ENCODE results near the gene TMEM115.

TMEM115 gene

GRCh38 chr3:50358911-50359759 is at the start of gene TMEM115:
TMEM115 (minus strand) TSS chr3:50359521; CDS start chr3:50359063, 458 bp downstream.
- no peak for TF ChIP-seq CTCF (IDR thresholded peaks at IDR 0.05; ENCODE audit: low read depth, low read length, missing control alignments)
- H3K4me3 ChIP-seq (ENCODE audit: low read depth, low read length): peak within 1 kb of the TSS; percentile 70
- peak; percentile 97 for DNase-seq (ENCODE audit: low read depth)

- H3K4me3 ChIP-seq (ENCODE audit: low read depth, low read length): no peak overlapping the region
- TF ChIP-seq CTCF (IDR thresholded peaks at IDR 0.05; ENCODE audit: low read depth, low read length, missing control alignments): no peak
- DNase-seq (ENCODE audit: low read depth): no peak
Observed at GRCh38 chr3:50408443-50408944, 49.2 kb upstream of the TMEM115 start.

- no peak for DNase-seq (ENCODE audit: low read depth)
- H3K4me3 ChIP-seq (ENCODE audit: low read depth, low read length): no peak overlapping the region
- TF ChIP-seq CTCF (IDR thresholded peaks at IDR 0.05; ENCODE audit: low read depth, low read length, missing control alignments): no peak
Observed at GRCh38 chr3:50406487-50406886, 47.2 kb upstream of the TMEM115 start.

- DNase-seq (ENCODE audit: low read depth): no peak
- no peak overlapping the region for H3K4me3 ChIP-seq (ENCODE audit: low read depth, low read length)
- no peak for TF ChIP-seq CTCF (IDR thresholded peaks at IDR 0.05; ENCODE audit: low read depth, low read length, missing control alignments)
Observed at GRCh38 chr3:50405249-50405648, 45.9 kb upstream of the TMEM115 start.

GRCh38 chr3:50401978-50402595 is 42.8 kb upstream of the TMEM115 start:
- H3K4me3 ChIP-seq (ENCODE audit: low read depth, low read length): no peak overlapping the region
- TF ChIP-seq CTCF (IDR thresholded peaks at IDR 0.05; ENCODE audit: low read depth, low read length, missing control alignments): no peak
- no peak for DNase-seq (ENCODE audit: low read depth)

GRCh38 chr3:50396502-50396901 is 37.2 kb upstream of the TMEM115 start:
- TF ChIP-seq CTCF (IDR thresholded peaks at IDR 0.05; ENCODE audit: low read depth, low read length, missing control alignments): no peak
- no peak overlapping the region for H3K4me3 ChIP-seq (ENCODE audit: low read depth, low read length)
- DNase-seq (ENCODE audit: low read depth): no peak

Measured in GM12864 (cell line).